ENCODE data around the gene HSPB1. TPM values are rescaled to one million over a fixed set of nuclear protein-coding genes. Genes with fewer than 3 reads are reported as not detected.
"Not testable (repeated sequence)": the region's sequence is repeated elsewhere in the genome, so short reads cannot be mapped to it uniquely, and the experiment has no call there.

HSPB1 gene
- total and polyA plus RNA-seq, 2 donors (not counting 1 experiment from before 2014, with no cell fraction given) = 34.0 to 343 TPM

DNA sequence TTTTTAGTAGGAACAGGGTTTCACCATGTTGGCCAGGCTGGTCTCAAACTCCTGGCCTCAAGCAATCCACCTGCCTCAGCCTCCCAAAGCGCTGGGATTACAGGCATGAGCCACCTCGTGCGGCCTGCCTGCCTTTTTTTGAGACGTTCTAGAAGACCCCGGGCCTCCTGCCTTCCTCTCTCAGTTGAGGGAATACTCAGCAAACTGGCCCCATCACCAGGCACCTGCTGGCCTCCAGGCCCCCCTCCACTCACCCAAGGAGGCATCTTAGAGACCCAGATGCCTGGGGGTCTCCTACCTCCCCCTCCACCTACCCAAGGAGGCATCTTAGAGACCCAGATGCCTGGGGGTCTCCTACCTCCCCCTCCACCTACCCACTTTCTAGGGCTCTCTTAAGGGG is 9.6 kb upstream of the HSPB1 start:
- H3K9ac ChIP-seq (ENCODE audit: low read length); H3K36me3 ChIP-seq (replicated peaks in 1 of 2; ENCODE audit: control extremely low read depth in 1 of 2, control insufficient read depth in 1 of 2, extremely low read depth in 1 of 2, insufficient read depth in 2 of 2, low read length in 1 of 2); H3K9me3 ChIP-seq (ENCODE audit: control extremely low read depth in 1 of 3, control insufficient read depth in 2 of 3, insufficient read depth in 1 of 3, low read length in 2 of 3); intact Hi-C loops (cut with micrococcal nuclease); H3K27ac ChIP-seq (ENCODE audit: low read length in 2 of 2); H3K27me3 Mint-ChIP-seq; H2AFZ ChIP-seq (ENCODE audit: insufficient read depth, low read depth, low read length, poor library complexity, severe bottlenecking); ATAC-seq (ENCODE audit: low read depth); H3K4me3 ChIP-seq (ENCODE audit: control extremely low read depth in 1 of 5, extremely low read depth in 1 of 5, insufficient read depth in 1 of 5, low read depth in 2 of 5, low read length in 4 of 5); H3K9me3 Mint-ChIP-seq (ENCODE audit: insufficient read depth); H3K27ac Mint-ChIP-seq; DNase-seq; H3K79me2 ChIP-seq (ENCODE audit: control insufficient read depth, insufficient read depth, low read length); H4K20me1 ChIP-seq (ENCODE audit: control insufficient read depth, insufficient read depth, low read length, poor library complexity, severe bottlenecking); H3K4me3 Mint-ChIP-seq; H3K4me2 ChIP-seq (replicated peaks; ENCODE audit: low read depth, low read length, poor library complexity, severe bottlenecking): not testable (repeated sequence)
- CTCF ChIA-PET = interaction anchor here (0.7 to 8.9 kb wide), 10 partner anchors 11 to 840 kb away, joined by 3 to 119 read pairs (median 8); partner anchors contain the start of genes HSPB1 and YWHAG
- POLR2A ChIA-PET = interaction anchor here (0.7 to 1.0 kb wide), 2 partner anchors 15 to 25 kb away, joined by 3 to 4 read pairs; no protein-coding TSS in a partner anchor
- Histone ChIP-seq H3K27me3 (replicated peaks in 1 of 4; ENCODE audit: control extremely low read depth in 1 of 4, control insufficient read depth in 3 of 4, insufficient read depth in 4 of 4, low read length in 3 of 4) (peaks cover 0 to 12% (median 2%) of the 10 kb centered on the region in 4 experiments), H3K4me1 (ENCODE audit: control insufficient read depth in 2 of 2, insufficient read depth in 2 of 2, low read length in 2 of 2) (peaks cover 0 to 16% of the 10 kb centered on the region in 2 donors)
- 89% methylated on average over 5 of the region's 5 CpGs for WGBS (ENCODE audit: insufficient coverage)
- H3K4me1 Mint-ChIP-seq = peaks cover 11% of the 10 kb centered on the region

GRCh38 chr7:76293407-76293901 is 9.0 kb upstream of the HSPB1 start:
- CTCF ChIA-PET = interaction anchor here (1.4 to 8.9 kb wide), 3 partner anchors 20 to 115 kb away, joined by 6 to 119 read pairs (median 21); partner anchors contain the start of gene YWHAG
- H4K20me1 ChIP-seq (ENCODE audit: control insufficient read depth, insufficient read depth, low read length, poor library complexity, severe bottlenecking) = no peaks in the 10 kb centered on the region
- H3K4me3 ChIP-seq (ENCODE audit: control extremely low read depth in 1 of 5, extremely low read depth in 1 of 5, insufficient read depth in 1 of 5, low read depth in 2 of 5, low read length in 4 of 5) = no peak overlapping the region
- peaks cover 0 to 16% of the 10 kb centered on the region in 2 donors for H3K4me1 ChIP-seq (ENCODE audit: control insufficient read depth in 2 of 2, insufficient read depth in 2 of 2, low read length in 2 of 2)
- H3K9me3 ChIP-seq (ENCODE audit: control extremely low read depth in 1 of 3, control insufficient read depth in 2 of 3, insufficient read depth in 1 of 3, low read length in 2 of 3) = no peaks in the 10 kb centered on the region
- no peaks in the 10 kb centered on the region for H3K36me3 ChIP-seq (replicated peaks in 1 of 2; ENCODE audit: control extremely low read depth in 1 of 2, control insufficient read depth in 1 of 2, extremely low read depth in 1 of 2, insufficient read depth in 2 of 2, low read length in 1 of 2)
- no peak overlapping the region for H3K27ac Mint-ChIP-seq
- H3K27me3 ChIP-seq (replicated peaks in 1 of 4; ENCODE audit: control extremely low read depth in 1 of 4, control insufficient read depth in 3 of 4, insufficient read depth in 4 of 4, low read length in 3 of 4) = peaks cover 0 to 12% (median 2%) of the 10 kb centered on the region in 4 experiments
- H3K79me2 ChIP-seq (ENCODE audit: control insufficient read depth, insufficient read depth, low read length) = no peaks in the 10 kb centered on the region
- H3K4me1 Mint-ChIP-seq = peaks cover 11% of the 10 kb centered on the region
- H3K27me3 Mint-ChIP-seq = peaks cover 9% of the 10 kb centered on the region
- POLR2A ChIA-PET = no interaction called here
- ATAC-seq (ENCODE audit: low read depth) = no peak
- DNase-seq = no peak
- TF ChIP-seq EZH2 (IDR thresholded peaks at IDR 0.05; ENCODE audit: borderline replicate concordance, insufficient read depth, low read depth, low read length, poor library complexity, severe bottlenecking) (no peak), CTCF (IDR thresholded peaks at IDR 0.05) (no peak)
- intact Hi-C loops (cut with micrococcal nuclease) = no loop called here
- no peaks in the 10 kb centered on the region for H3K9me3 Mint-ChIP-seq (ENCODE audit: insufficient read depth)
- H2AFZ ChIP-seq (ENCODE audit: insufficient read depth, low read depth, low read length, poor library complexity, severe bottlenecking) = no peak overlapping the region
- H3K9ac ChIP-seq (ENCODE audit: low read length) = no peak overlapping the region
- H3K27ac ChIP-seq (ENCODE audit: low read length in 2 of 2) = no peak overlapping the region
- H3K4me3 Mint-ChIP-seq = no peak overlapping the region
- WGBS (ENCODE audit: insufficient coverage) = 80% methylated on average over 8 of the region's 8 CpGs
- H3K4me2 ChIP-seq (replicated peaks; ENCODE audit: low read depth, low read length, poor library complexity, severe bottlenecking) = no peak overlapping the region
